Measurements from ENCODE around the gene YDJC.

YDJC gene

GRCh38 chr22:21579474-21579851 is 50.4 kb downstream of the YDJC start:
- Histone ChIP-seq H3K27ac (no peak overlapping the region), H3K4me3 (no peak overlapping the region)
- TF ChIP-seq, protein P1, sequence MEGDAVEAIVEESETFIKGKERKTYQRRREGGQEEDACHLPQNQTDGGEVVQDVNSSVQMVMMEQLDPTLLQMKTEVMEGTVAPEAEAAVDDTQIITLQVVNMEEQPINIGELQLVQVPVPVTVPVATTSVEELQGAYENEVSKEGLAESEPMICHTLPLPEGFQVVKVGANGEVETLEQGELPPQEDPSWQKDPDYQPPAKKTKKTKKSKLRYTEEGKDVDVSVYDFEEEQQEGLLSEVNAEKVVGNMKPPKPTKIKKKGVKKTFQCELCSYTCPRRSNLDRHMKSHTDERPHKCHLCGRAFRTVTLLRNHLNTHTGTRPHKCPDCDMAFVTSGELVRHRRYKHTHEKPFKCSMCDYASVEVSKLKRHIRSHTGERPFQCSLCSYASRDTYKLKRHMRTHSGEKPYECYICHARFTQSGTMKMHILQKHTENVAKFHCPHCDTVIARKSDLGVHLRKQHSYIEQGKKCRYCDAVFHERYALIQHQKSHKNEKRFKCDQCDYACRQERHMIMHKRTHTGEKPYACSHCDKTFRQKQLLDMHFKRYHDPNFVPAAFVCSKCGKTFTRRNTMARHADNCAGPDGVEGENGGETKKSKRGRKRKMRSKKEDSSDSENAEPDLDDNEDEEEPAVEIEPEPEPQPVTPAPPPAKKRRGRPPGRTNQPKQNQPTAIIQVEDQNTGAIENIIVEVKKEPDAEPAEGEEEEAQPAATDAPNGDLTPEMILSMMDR (IDR thresholded peaks at IDR 0.05) = no peak
- DNase-seq (ENCODE audit: low spot score) = no peak

Measured in coronary artery (tissue), 2 donors.